ENCODE measurements around the gene CALML3.

- no peak for TF ChIP-seq CTCF (IDR thresholded peaks at IDR 0.05; ENCODE audit: extremely low read depth in 1 of 2, insufficient read depth in 1 of 2, low read depth in 1 of 2, low read length in 2 of 2)
- TF ChIP-seq POLR2A (IDR thresholded peaks at IDR 0.05; ENCODE audit: low read depth, low read length): no peak
These were observed 25.4 kb downstream of the CALML3 start for GRCh38 chr10:5550250-5550545.
